K562 (cell line): ENCODE measurements around the gene IL17RB. TPM values are rescaled to one million over a fixed set of nuclear protein-coding genes. Genes with fewer than 3 reads are reported as not detected.

Experiments
- ATAC-seq: fragments of 200-7000 bp; cut with Tn5 transposase; 3 replicates; pipeline ENCODE4 v1.9.1; 2020; ENCODE audit warnings: moderate library complexity
- BruUV-seq: library from RNA; stranded (reverse); fragments of 400-500 nt; replicated peaks from 2 replicates; lab custom pipeline; 2021; lab: Mats Ljungman, UMichigan
- CTCF ChIA-PET: fragments of 300-600 bp; formaldehyde crosslinking; extraction: SDS; loops from one replicate; lab custom pipeline; 2021; ENCODE audit warnings: low intra/inter-chr PET ratio; lab: Yijun Ruan, JAX
- POLR2A ChIA-PET: fragments of 300-600, 350-650 bp; sonication (Branson Sonifier 250); formaldehyde crosslinking; extraction: SDS; loops from one replicate; lab custom pipeline; 2021; ENCODE audit warnings: antibody characterized with exemption, inconsistent platforms; lab: Yijun Ruan, JAX
- DNase-seq, 4 experiments: peaks; one replicate each; pipeline versions ENCODE4 v3.0.0 to v3.0.0-alpha.2; 2011 to 2018; ENCODE audit warnings: low spot score in 3 of 4, mixed read lengths in 3 of 4; ENCODE audit errors: extremely low read depth in 1 of 4
- FAIRE-seq: peaks from 2 replicates; lab custom pipeline; 2011; peaks lifted over from hg19 to GRCh38; lab: Jason Lieb, UNC
- H2AFZ ChIP-seq: 2 replicates; pipeline ENCODE4 v1.6.0; 2011; ENCODE audit warnings: low read depth, low read length, control low read depth, inconsistent platforms
- H3K27ac ChIP-seq: fragments of 200-600 bp; 3 replicates; pipeline ENCODE4 v1.8.0; 2011; ENCODE audit warnings: low read depth, mild to moderate bottlenecking, control low read depth, inconsistent platforms, low read length, moderate library complexity, mixed read lengths; ENCODE audit errors: extremely low read depth
- H3K27me3 ChIP-seq, 2 experiments: fragments of 300-600 bp in 1 of 2; 2 replicates in 1 of 2; 3 replicates in 1 of 2; pipeline versions ENCODE4 v1.6.0 to v1.8.0; 2011; ENCODE audit warnings: inconsistent platforms in 2 of 2, low read length in 2 of 2, mild to moderate bottlenecking in 1 of 2, mixed read lengths in 1 of 2, moderate library complexity in 1 of 2; ENCODE audit not compliant: control insufficient read depth in 2 of 2, insufficient read depth in 2 of 2
- H3K36me3 ChIP-seq: fragments of 300-600 bp; 3 replicates; pipeline ENCODE4 v1.8.0; 2011; ENCODE audit warnings: mild to moderate bottlenecking, low read length, inconsistent platforms; ENCODE audit not compliant: control insufficient read depth, insufficient read depth
- H3K4me1 ChIP-seq, 2 experiments: fragments of 200-600 bp in 1 of 2; replicated peaks in 1 of 2; 2 replicates in 1 of 2; 3 replicates in 1 of 2; pipeline versions ENCODE4 v1.5.1 to v1.8.0; 2011; ENCODE audit warnings: inconsistent platforms in 2 of 2, low read length in 2 of 2, mild to moderate bottlenecking in 1 of 2, mixed read lengths in 1 of 2, moderate library complexity in 1 of 2; ENCODE audit not compliant: control insufficient read depth in 2 of 2, insufficient read depth in 2 of 2
- H3K4me2 ChIP-seq: 2 replicates; pipeline ENCODE4 v1.6.1; 2011; ENCODE audit warnings: low read length, control low read depth, inconsistent platforms, mixed read lengths; ENCODE audit not compliant: insufficient read depth
- H3K4me3 ChIP-seq: fragments of 200-600 bp; sonication (generic), shearing (Covaris generic); 2 replicates; pipeline ENCODE4 v1.5.1; 2016; ENCODE audit warnings: control low read depth, inconsistent platforms
- H3K79me2 ChIP-seq: fragments of 200-600 bp; 3 replicates; pipeline ENCODE4 v1.8.0; 2011; ENCODE audit warnings: low read length, inconsistent platforms; ENCODE audit not compliant: control insufficient read depth, insufficient read depth
- H3K9ac ChIP-seq, 2 experiments: 2 replicates each; pipeline versions ENCODE4 v1.6.0 to v1.6.1; 2011; ENCODE audit warnings: low read depth in 2 of 2, low read length in 2 of 2, control low read depth in 1 of 2, inconsistent platforms in 1 of 2, mild to moderate bottlenecking in 1 of 2, mixed read lengths in 1 of 2; ENCODE audit not compliant: insufficient read depth in 1 of 2
- H3K9me1 ChIP-seq: one replicate; pipeline ENCODE4 v1.6.0; 2011; ENCODE audit warnings: inconsistent platforms, mild to moderate bottlenecking, low read length, moderate library complexity; ENCODE audit not compliant: control insufficient read depth, insufficient read depth
- H3K9me3 ChIP-seq: replicated peaks from 2 replicates; pipeline ENCODE4 v1.5.1; 2011; ENCODE audit warnings: low read depth, low read length, inconsistent platforms; ENCODE audit not compliant: control insufficient read depth, insufficient read depth
- H4K20me1 ChIP-seq: replicated peaks from 2 replicates; pipeline ENCODE4 v1.6.1; 2011; ENCODE audit warnings: low read length, inconsistent platforms, mixed read lengths; ENCODE audit not compliant: control insufficient read depth, insufficient read depth
- AFF1 ChIP-seq, 2 experiments: fragments of 450-650 bp; IDR thresholded peaks; 2 replicates each; pipeline ENCODE4 v1.6.1; 2018; ENCODE audit warnings: mild to moderate bottlenecking in 2 of 2, low read depth in 1 of 2; ENCODE audit not compliant: partially characterized antibody in 2 of 2
- CHCHD3 ChIP-seq: fragments of 250-450 bp; sonication (Bioruptor Pico); IDR thresholded peaks from 2 replicates; pipeline ENCODE4 v2.1.2; 2022; ENCODE audit warnings: mild to moderate bottlenecking
- FOXM1 ChIP-seq, 2 experiments: fragments of 450-650 bp in 1 of 2; sonication (generic) in 1 of 2; formaldehyde crosslinking in 1 of 2; IDR thresholded peaks; 2 replicates each; pipeline versions ENCODE4 v1.6.1 to v1.9.0; 2017 to 2022; ENCODE audit warnings: low read depth in 2 of 2, mild to moderate bottlenecking in 2 of 2, missing genetic modification reagents in 1 of 2, moderate library complexity in 1 of 2
- HCFC1 ChIP-seq: IDR thresholded peaks from 2 replicates; pipeline ENCODE4 v1.6.1; 2012; ENCODE audit warnings: low read depth, low read length, improper control_type of control experiment
- HMG20B ChIP-seq: fragments of 250-450 bp; sonication (Bioruptor Pico); IDR thresholded peaks from 2 replicates; pipeline ENCODE4 v1.5.0; 2021; ENCODE audit warnings: mild to moderate bottlenecking
- HMGN3 ChIP-seq: IDR thresholded peaks from 2 replicates; pipeline ENCODE4 v1.6.1; 2011; ENCODE audit warnings: borderline replicate concordance, low read depth, mild to moderate bottlenecking, mixed read lengths, low read length; ENCODE audit not compliant: insufficient read length; ENCODE audit errors: extremely low read depth
- ILF3 ChIP-seq: fragments of 450-650 bp; IDR thresholded peaks from 2 replicates; pipeline ENCODE4 v1.6.1; 2018; ENCODE audit warnings: antibody characterized with exemption, mild to moderate bottlenecking, moderate library complexity, borderline replicate concordance
- IRF2 ChIP-seq: sonication (generic); formaldehyde crosslinking; IDR thresholded peaks from 2 replicates; pipeline ENCODE4 v1.8.1; 2022; ENCODE audit warnings: mild to moderate bottlenecking, missing genetic modification reagents
- MYNN ChIP-seq, 2 experiments: sonication (generic); formaldehyde crosslinking in 1 of 2; IDR thresholded peaks; 2 replicates each; pipeline versions ENCODE4 v1.5.0 to v1.6.1; 2016 to 2020; ENCODE audit warnings: antibody characterized with exemption in 1 of 2, missing genetic modification reagents in 1 of 2
- SRSF7 ChIP-seq: fragments of 200-400 bp; formaldehyde crosslinking; optimal IDR thresholded peaks from 2 replicates; pipeline ENCODE3; 2017; ENCODE audit warnings: mild to moderate bottlenecking, low read depth, low read length
- UBTF ChIP-seq, 2 experiments: IDR thresholded peaks; 2 replicates each; pipeline ENCODE4 v1.6.1; 2012; ENCODE audit warnings: improper control_type of control experiment in 2 of 2, low read depth in 2 of 2, low read length in 2 of 2, borderline replicate concordance in 1 of 2
- ZFP91 ChIP-seq: sonication (generic); formaldehyde crosslinking; IDR thresholded peaks from 2 replicates; pipeline ENCODE4 v1.8.0; 2022; ENCODE audit warnings: mild to moderate bottlenecking, missing genetic modification reagents
- WGBS: fragments of 100-300 bp; shearing (Covaris generic); methylation state at CpG from one replicate; pipeline ENCODE4 v1.1.6; 2016; ENCODE audit warnings: low coverage, mixed read lengths; ENCODE audit not compliant: insufficient coverage; ENCODE audit errors: missing lambda C conversion rate; 5-methylcytosine and 5-hydroxymethylcytosine counted together
- in situ Hi-C: fragments of 300-500 bp; cut with MboI; formaldehyde crosslinking; loops from 4 replicates; pipeline ENCODE4 v1.15.0; 2018; ENCODE audit warnings: inconsistent platforms, mixed read lengths
- intact Hi-C: fragments of 100-400 bp; cut with micrococcal nuclease; formaldehyde crosslinking; loops from 2 replicates; pipeline ENCODE4 v1.14.2; 2022
- polyA plus RNA-seq, 8 experiments: library from polyadenylated mRNA; depleted of rRNA in 4 of 8; stranded (reverse) in 5 of 8; unstranded in 3 of 8; fragments of >200 nt; fragmentation: Nextera tagmentation in 2 of 8; fragmentation: Illumina TruSeq in 1 of 8; extraction: Ambion mirVana in 2 of 8; extraction: Trizol in 1 of 8; gene quantifications; 2 replicates each; pipeline versions ENCODE4 v1.2.1 to v1.2.3, GENCODE V29; 2011 to 2014; ENCODE audit warnings: inconsistent platforms in 1 of 8, missing spikeins in 1 of 8
- total RNA-seq, 7 experiments: library from RNA; depleted of rRNA in 6 of 7; stranded (reverse); fragments of >200 nt in 6 of 7; fragmentation: Illumina TruSeq in 2 of 7; extraction: Trizol in 2 of 7; gene quantifications; 2 replicates each; pipeline versions ENCODE4 v1.2.1 to v1.2.3, GENCODE V29; 2011 to 2021; ENCODE audit warnings: low replicate concordance in 1 of 7

The IL17RB gene
- total and polyA plus RNA-seq, 9 of the 15 experiments (the other 6 are each of a cell fraction or from before 2014, with no cell fraction given), result 1.1 to 4.1 (median 1.7) TPM

GRCh38 chr3:53800041-53800906 lies 46.1 kb upstream of the IL17RB start:
- no peak overlapping the region for H3K4me3 ChIP-seq
- TF ChIP-seq ILF3 (no peak), HMG20B (CRISPR knock-in tag) (no peak), HCFC1 (no peak), ZFP91 (CRISPR knock-in tag) (no peak), AFF1 (IDR thresholded peaks at IDR 0.05; ENCODE audit: low read depth in 1 of 2, partially characterized antibody in 2 of 2) (no peak), UBTF (IDR thresholded peaks at IDR 0.05; ENCODE audit: borderline replicate concordance in 1 of 2, low read depth in 2 of 2, low read length in 2 of 2) (no peak), IRF2 (CRISPR knock-in tag) (no peak), HMGN3 (no peak), SRSF7 (no peak), FOXM1 (IDR thresholded peaks at IDR 0.05; ENCODE audit: low read depth) (no peak), FOXM1 (CRISPR knock-in tag; IDR thresholded peaks at IDR 0.05; ENCODE audit: low read depth) (no peak), CHCHD3 (CRISPR knock-in tag) (no peak), MYNN (IDR thresholded peaks at IDR 0.05) (no peak), MYNN (CRISPR knock-in tag; IDR thresholded peaks at IDR 0.05) (no peak)
- H3K9me3 ChIP-seq, result no peaks in the 10 kb centered on the region
- no peaks in the 10 kb centered on the region; the same call in 1 of the 2 replicates for H4K20me1 ChIP-seq
- FAIRE-seq, result no peak
- no peak for DNase-seq
- ChIA-PET CTCF (no interaction called here), POLR2A (no interaction called here)
- no peaks in the 10 kb centered on the region for H3K9me1 ChIP-seq
- no peaks in the 10 kb centered on the region for H3K4me1 ChIP-seq
- no peaks in the 10 kb centered on the region for H3K36me3 ChIP-seq
- H3K27ac ChIP-seq, result no peak overlapping the region
- H3K27me3 ChIP-seq, result peaks cover 10 to 72% of the 10 kb centered on the region in 2 experiments; a peak in 4 of 5 replicates
- H2AFZ ChIP-seq, result no peak overlapping the region
- intact Hi-C loops, result no loop called here
- no peaks in the 10 kb centered on the region for H3K79me2 ChIP-seq
- no peak for ATAC-seq
- no peak overlapping the region for H3K4me2 ChIP-seq
- in situ Hi-C loops, result no loop called here
- no peak overlapping the region for H3K9ac ChIP-seq
- no TSS peak for BruUV-seq
- WGBS, result 0% methylated on average over 9 of the region's 16 CpGs
